ENCODE data around the gene ZNF768.
"Not testable (repeated sequence)": the region's sequence is repeated elsewhere in the genome, so short reads cannot be mapped to it uniquely, and the experiment has no call there.

ZNF768 gene

GRCh38 chr16:30533146-30533522 is 6.8 kb upstream of the ZNF768 start:
- no peak for DNase-seq (ENCODE audit: low spot score)

- DNase-seq (ENCODE audit: low spot score): no peak
These were observed 6.1 kb upstream of the ZNF768 start for GRCh38 chr16:30532285-30533145.

GRCh38 chr16:30530163-30531037 is 4.0 kb upstream of the ZNF768 start:
- DNase-seq (ENCODE audit: low spot score): no peak

DNA sequence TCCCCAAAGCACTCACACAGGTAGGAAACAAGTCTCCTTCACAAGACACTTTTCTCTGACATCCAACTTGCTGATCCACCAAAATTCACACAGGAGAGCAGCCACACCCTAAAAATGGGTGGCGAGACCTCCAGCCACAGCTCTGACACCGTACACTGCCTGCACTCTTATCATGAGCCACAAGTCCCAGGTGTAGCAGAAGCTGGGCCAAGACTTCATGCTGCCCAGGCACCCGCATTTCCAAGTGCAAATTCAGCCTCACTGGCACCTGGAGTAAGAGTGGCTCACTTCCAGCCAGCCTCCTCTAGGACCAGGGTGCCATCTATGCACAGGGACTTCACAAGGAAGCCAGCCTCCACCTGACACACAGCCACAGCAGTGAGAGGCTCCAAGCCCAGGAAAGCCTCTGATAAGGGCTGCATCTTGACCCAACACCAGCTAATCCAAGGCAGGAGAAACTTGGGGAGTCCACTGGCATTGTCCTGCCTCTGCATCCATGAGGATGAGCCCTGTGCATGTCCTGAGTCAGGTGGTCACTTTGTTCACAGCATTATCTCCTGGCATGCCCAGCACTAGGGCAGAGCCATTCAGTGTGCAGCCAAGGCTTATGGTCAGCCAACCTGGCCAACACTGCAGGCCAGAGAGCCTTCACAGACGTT is 2.6 kb upstream of the ZNF768 start:
- DNase-seq (ENCODE audit: low spot score): no peak

- DNase-seq (ENCODE audit: low spot score): no peak
These were observed 1.3 kb upstream of the ZNF768 start for GRCh38 chr16:30527635-30528178.

- DNase-seq (ENCODE audit: low spot score): peak; percentile 98
These were observed 663 bp upstream of the ZNF768 start for GRCh38 chr16:30526823-30527634.

DNA sequence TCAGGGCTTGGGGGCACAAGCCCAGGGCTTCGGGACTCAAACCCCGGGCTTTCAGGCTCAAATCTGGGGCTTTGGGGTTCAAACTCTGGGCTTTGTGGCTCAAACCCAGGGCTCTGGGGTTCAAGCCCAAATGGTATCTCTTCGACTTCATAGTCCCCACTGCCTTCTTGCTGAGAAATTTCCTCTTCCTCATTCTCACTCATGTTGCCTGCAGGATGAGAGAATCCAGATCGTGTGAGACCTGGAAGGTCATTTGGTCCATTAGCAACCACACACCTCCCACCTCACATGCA is 576 bp downstream of the ZNF768 start:
- no peak for DNase-seq (ENCODE audit: low spot score)

GRCh38 chr16:30524575-30525568 is 1.5 kb downstream of the ZNF768 start:
- no peak for DNase-seq (ENCODE audit: low spot score)

DNA sequence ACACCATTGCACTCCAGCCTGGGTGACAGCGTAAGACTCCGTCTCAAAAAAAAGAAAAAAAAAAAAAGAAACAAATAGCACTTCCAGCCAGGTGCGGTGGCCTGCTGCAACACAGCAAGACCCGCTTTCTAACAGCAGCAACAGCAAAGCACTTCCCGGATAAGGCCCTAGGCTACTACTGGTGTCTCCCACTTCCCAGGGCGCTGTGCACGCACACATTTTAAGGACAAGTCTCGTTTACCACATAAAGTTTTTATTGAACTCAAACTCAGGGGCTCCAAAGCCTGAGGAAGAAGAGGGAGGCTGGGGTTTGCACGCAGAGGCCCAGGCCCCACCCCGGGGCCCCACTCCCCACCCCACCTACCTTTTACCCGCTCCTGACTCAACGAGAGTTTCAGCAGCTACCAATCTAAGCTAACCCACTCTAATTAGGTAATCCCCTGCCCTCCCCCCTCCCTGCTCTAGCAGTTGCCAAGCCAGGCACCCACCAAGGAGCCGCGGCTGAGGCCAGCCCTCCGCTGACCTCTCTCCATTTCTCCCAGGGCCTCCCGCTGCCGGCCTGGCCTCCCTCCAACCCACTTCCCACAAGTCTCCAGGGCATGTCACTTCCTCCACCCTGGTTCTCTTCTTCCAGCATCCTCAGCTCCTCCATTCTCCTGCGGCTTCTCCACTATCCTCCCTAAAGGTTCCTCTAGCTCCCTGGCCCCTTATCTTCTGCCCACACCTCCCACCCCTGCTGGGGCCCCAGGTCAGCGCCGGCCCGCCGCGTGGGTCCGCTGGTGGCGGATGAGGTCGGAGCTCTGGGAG is 2.4 kb downstream of the ZNF768 start:
- DNase-seq (ENCODE audit: low spot score): no peak

- not testable (repeated sequence) for DNase-seq (ENCODE audit: low spot score)
These were observed 3.5 kb downstream of the ZNF768 start for GRCh38 chr16:30522702-30523463.

DNA sequence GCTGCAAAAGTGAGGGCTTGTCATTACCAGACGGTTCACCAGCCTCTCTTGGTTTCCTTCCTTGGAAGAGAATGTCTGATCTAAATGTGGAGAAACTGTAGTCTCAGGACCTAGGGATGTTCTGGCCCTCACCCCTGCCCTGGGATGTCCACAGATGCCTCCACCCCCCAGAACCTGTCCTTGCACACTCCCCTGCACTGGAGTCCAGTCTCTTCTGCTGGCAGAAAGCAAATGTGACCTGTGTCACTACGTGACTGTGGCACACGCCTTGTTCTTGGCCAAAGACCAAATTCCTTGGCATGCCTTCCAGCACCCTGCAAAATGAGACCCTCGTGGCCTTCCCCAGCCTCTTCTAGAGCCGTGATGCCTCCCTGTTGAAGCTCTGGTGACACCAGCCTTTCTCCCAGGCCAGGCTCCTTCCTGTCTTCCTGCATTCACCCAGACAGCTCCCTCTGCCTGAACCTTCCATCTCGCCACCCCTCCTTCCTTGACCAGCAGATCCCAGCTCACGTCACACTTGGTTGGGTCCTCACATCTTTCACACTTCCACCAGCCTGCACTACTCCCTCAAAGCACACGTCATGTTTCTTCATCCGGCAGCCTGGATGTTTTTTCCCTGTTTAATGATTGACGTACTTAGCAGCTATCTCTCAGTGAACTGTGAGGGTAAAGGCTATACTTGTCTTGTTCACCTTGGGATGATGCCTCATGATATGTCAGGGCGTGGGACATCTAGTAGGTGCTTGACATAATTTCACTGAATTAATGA is 4.3 kb downstream of the ZNF768 start:
- DNase-seq (ENCODE audit: low spot score): no peak

DNA sequence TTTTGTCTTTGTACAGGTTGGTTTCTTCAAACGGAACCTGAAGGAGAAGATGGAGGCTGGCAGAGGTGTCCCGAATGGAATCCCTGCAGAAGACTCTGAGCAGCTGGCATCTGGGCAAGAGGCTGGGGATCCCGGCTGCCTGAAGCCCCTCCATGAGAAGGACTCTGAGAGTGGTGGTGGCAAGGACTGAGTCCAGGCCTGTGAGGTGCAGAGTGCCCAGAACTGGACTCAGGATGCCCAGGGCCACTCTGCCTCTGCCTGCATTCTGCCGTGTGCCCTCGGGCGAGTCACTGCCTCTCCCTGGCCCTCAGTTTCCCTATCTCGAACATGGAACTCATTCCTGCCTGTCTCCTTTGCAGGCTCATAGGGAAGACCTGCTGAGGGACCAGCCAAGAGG is 4.9 kb downstream of the ZNF768 start:
- no peak for DNase-seq (ENCODE audit: low spot score)

DNA sequence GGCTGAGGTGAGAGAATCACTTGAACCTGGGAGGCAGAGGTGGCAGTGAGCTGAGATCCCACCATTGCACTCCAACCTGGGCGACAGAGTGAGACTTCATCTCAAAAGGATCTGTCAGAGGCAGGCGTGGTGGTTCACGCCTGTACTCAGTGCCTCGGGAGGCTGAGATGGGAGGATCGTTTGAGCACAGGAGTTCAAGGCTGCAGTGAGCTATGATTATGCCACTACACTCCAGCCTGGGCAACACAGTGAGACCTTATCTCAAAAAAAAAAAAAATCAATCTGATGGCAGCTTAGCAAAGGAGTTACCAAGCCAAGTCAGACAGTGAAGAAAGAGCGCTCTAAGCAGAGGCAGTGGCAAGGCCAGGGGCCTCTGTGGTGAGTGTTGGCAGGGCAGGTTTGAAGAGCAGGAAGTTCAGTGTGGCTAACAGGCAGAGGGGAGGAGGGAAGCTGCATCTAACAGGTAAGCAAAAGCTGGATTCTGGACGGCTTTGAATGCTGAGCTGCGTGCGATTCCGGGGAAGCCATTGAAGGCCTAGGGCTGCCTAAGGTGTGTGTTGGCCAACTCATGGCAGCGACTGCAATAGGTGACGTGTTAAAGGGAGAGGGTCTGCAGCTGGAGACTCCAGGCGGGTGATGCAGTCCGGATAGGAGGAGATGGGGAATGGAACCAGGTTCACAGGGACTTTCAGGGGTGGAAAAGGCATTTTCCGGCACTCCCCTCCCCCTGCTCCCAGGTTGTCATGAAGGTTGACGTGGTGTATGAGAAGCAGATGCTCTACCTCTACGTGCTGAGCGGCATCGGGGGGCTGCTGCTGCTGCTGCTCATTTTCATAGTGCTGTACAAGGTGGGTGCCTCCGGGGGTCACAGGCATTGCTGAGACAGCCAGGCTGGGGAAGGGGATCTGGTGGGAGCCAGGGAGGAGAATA is 7.0 kb downstream of the ZNF768 start:
- no peak for DNase-seq (ENCODE audit: low spot score)

- no peak for DNase-seq (ENCODE audit: low spot score)
These were observed 7.8 kb downstream of the ZNF768 start for GRCh38 chr16:30518552-30518951.

GRCh38 chr16:30515275-30515674 is 11.1 kb downstream of the ZNF768 start:
- no peak for DNase-seq (ENCODE audit: low spot score)

DNA sequence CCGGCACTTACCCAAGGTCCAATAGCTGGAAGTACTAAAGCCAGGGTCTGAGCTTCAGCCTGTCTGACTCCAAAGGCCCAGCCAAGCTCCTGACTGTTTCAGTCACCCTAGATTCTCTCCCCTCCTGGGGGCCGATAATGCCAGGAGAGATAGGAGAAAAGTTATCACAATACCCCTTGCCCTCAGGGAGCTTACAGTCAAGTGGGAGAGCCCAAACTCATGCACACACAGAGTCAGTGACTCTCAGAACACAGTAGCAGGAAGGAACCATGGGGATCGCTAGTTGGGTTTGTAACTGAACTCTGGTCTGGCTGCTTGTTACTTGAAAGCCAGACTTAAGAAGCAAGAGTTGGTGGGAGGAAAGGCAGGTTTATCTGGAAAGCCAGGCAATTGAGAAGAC is 14.9 kb downstream of the ZNF768 start:
- no peak for DNase-seq (ENCODE audit: low spot score)

DNA sequence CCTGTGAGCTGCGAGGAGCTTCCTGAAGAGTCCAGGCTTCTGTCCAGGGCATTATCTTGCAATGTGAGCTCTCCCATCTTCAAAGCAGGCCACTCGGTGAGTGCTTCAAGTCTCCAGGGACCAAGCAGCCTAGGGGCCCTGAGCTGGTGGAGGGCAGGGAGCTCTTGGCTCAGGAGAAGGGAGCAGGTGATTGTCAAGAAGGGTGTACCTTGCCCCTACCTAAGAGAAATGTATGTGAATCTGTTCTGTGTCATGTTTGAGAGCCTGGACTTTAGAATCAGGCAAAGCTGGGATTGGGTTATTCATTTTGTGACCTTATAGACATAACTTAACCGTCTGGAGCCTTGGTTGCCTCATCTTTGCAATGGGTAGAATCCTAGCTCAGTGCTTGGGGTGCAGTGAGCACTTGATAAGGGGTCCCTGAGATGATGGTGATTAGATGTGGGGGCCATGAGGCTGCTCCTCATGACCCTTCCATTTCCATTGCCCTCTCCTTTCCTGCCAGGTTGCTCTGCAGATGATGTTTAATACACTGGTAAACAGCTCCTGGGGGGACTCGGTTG is 15.9 kb downstream of the ZNF768 start:
- no peak for DNase-seq (ENCODE audit: low spot score)

Measured in AG08395 (cell line).